IPS-15b (cell line): Measurements from ENCODE around the gene MYL6.
A peak's percentile ranks its signal among the peaks of the same experiment; 100 is the strongest.
"Not testable (repeated sequence)": the region's sequence is repeated elsewhere in the genome, so short reads cannot be mapped to it uniquely, and the experiment has no call there.

Experiments
- H3K27me3 ChIP-seq: one replicate; pipeline ENCODE4 v1.6.1; 2013; ENCODE audit warnings: low read length; ENCODE audit not compliant: control insufficient read depth, insufficient read depth
- H3K36me3 ChIP-seq: one replicate; pipeline ENCODE4 v1.6.1; 2013; ENCODE audit warnings: low read length; ENCODE audit not compliant: control insufficient read depth, insufficient read depth
- H3K4me1 ChIP-seq: one replicate; pipeline ENCODE4 v1.6.1; 2013; ENCODE audit warnings: mild to moderate bottlenecking, low read length; ENCODE audit not compliant: control insufficient read depth, insufficient read depth
- H3K4me3 ChIP-seq: one replicate; pipeline ENCODE4 v1.5.1; 2013; ENCODE audit warnings: low read depth, low read length
- H3K9ac ChIP-seq: one replicate; pipeline ENCODE4 v1.6.1; 2013; ENCODE audit warnings: low read depth, mild to moderate bottlenecking, low read length
- H3K9me3 ChIP-seq: one replicate; pipeline ENCODE4 v1.6.1; 2013; ENCODE audit warnings: mild to moderate bottlenecking, low read length; ENCODE audit not compliant: control insufficient read depth, insufficient read depth

The MYL6 gene

DNA sequence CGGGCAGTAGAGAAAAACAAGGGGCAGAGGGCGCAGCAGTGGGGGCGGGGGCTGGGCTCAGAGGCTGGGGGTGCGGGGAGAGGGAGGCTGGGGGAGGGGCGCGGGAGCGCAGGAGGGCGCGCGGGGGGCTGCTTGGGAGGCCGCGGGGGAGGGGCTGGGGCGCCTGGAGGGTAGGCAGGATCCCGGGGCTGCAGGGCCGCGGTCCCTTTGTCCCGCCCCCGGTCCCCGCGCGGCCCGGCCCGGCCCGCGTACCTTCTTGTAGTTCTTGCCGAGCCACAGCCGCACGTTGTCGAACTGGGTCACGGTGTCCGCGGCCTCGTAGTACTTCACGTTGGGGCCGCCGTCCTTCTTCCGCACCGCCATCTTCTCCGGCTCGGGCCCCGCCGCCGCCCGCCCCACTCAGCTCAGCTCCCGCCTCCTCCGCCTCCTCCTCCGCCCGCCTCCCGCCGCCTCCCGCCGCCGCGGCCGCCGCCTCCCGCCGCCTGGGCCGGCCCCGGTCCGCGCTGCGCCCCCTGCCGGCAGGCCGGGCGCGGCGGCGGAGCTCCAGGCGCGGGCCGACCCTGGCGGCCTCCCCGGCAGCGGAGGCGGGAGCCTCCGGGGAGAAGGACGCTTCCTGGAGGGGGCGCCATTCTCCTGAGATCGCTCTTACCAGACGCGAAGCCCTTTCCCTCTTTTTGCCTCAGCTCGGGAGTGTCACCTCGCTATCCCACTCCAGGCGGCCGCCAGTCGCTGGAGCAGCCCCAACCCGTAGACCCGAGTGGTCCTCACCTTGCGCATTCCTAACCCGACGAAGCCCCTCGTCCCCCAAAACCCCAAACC is 31.1 kb downstream of the MYL6 start, which contains the start of gene SMARCC2:
Gene SMARCC2 (minus strand): TSS at position 385 of the 819 bp plus-strand sequence. CDS start 22 bp downstream, at position 363.
- Histone ChIP-seq H3K9me3 (no peaks in the 10 kb centered on the region), H3K27me3 (no peaks in the 10 kb centered on the region), H3K4me3 (peak within 1 kb of the TSS; percentile 94), H3K9ac (peak within 1 kb of the TSS; percentile 93), H3K36me3 (peaks cover 16% of the 10 kb centered on the region), H3K4me1 (peaks cover 8% of the 10 kb centered on the region)

DNA sequence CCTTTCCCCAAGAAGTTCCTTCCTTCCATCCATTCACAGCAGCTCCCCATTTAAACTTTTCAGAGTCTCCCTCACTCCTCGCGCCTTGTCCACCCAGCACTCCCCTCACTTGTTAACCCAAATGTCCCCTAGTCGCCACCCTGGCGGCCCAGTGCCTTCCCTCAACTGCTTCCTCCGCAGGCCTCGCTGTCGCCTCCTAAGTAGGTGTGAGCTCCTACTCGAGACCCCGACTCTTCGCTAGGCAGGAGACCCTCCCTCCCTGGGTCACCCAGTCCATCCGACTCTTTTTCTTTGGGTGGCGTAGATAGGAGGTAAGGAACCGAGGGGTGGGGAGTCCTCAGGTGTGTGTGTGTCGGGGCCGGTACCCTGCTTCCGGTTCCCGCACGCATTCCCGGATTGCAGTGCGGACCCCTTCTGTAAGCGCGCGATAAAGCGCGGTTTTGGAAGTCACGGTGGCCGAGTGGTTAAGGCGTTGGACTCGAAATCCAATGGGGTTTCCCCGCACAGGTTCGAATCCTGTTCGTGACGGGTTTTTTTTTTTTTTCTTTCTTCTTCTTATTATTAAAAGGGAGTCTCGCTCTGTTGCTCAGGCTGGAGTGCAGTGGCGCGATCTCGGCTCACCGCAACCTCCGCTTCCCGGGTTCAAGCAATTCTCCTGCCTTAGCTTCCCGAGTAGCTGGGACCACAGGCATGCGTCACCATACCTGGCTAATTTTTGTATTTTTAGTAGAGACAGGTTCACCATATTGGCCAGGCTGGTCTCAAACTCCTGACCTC is 31.9 kb downstream of the MYL6 start:
- Histone ChIP-seq H3K27me3 (no peaks in the 10 kb centered on the region), H3K36me3 (peaks cover 9% of the 10 kb centered on the region), H3K9me3 (no peaks in the 10 kb centered on the region), H3K9ac (peak overlapping the region; percentile 93), H3K4me3 (peak overlapping the region; percentile 94), H3K4me1 (peaks cover 8% of the 10 kb centered on the region)

DNA sequence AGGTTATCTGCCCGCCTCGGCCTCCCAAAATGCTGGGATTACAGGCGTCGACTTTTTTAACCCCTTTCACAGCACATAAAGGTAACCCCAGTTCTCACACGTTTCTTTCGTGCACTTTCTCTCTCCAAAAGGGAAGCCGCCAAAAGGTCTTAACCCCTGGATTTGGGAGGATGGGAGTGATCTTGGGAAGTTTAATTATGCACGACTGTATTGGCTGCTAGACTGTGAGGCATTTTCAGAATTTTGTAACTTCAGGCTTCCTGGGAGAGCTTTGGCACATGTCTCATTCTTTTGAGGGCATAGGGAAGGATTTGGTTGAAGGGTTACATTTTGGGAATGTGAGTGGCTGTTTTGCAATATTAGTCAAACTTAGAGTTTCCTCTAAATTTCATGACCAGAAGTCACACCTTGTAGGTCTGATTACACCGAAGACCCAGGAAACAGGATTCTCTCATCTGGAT is 32.6 kb downstream of the MYL6 start:
- no peaks in the 10 kb centered on the region for H3K27me3 ChIP-seq
- H3K4me3 ChIP-seq = peak overlapping the region; percentile 94
- H3K9me3 ChIP-seq = no peaks in the 10 kb centered on the region
- H3K4me1 ChIP-seq = peaks cover 8% of the 10 kb centered on the region
- peaks cover 5% of the 10 kb centered on the region for H3K36me3 ChIP-seq
- H3K9ac ChIP-seq = peak overlapping the region; percentile 68

DNA sequence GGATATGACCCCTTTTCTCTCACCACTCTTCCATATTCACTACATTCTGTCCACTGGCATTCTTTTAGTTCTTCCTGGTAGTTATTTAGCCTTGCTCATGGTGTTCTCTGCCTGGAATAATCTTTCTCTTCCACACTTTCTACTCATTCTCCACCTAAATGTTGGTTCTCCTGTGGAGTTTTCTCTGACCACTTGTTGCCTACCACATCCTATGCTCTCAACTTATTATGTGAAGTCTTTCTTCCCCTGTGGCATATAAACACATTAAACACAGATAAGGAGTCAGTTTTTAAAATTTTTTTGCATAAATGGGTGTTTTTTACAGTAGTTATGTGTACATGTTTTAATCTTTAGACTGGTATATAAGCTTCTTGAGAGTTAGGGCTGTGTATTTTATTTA is 34.4 kb downstream of the MYL6 start:
- H3K4me3 ChIP-seq = no peak overlapping the region
- no peak overlapping the region for H3K9ac ChIP-seq
- peaks cover 8% of the 10 kb centered on the region for H3K4me1 ChIP-seq
- no peaks in the 10 kb centered on the region for H3K27me3 ChIP-seq
- no peaks in the 10 kb centered on the region for H3K36me3 ChIP-seq
- H3K9me3 ChIP-seq = no peaks in the 10 kb centered on the region

DNA sequence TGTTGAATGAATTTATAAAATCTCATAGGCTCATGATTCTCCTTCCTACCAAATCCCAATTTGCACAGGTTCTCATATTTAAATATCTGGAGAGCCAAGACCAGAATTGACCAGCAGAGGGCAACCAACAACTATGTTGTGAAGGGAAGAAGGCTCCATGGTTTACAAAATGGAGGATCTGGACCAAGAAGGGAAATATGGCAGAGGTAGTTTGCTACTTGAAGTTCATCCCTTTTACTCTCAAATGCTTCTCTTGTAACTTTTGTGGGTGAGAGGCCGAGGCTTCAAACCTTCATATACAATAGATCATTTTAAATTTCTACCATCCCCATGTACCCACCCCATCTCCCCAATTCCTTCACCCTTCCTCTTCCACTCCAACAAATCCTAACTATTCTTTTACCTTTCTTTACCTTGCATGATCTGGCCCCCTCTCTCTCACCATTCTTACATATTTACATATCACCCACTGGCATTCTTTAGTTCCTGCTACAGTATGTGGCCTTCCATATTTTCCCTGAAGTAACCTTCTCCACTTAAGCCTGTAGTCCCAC is 34.9 kb downstream of the MYL6 start:
- peaks cover 4% of the 10 kb centered on the region for H3K4me1 ChIP-seq
- no peak overlapping the region for H3K9ac ChIP-seq
- H3K27me3 ChIP-seq = no peaks in the 10 kb centered on the region
- no peaks in the 10 kb centered on the region for H3K9me3 ChIP-seq
- no peaks in the 10 kb centered on the region for H3K36me3 ChIP-seq
- H3K4me3 ChIP-seq = no peak overlapping the region

DNA sequence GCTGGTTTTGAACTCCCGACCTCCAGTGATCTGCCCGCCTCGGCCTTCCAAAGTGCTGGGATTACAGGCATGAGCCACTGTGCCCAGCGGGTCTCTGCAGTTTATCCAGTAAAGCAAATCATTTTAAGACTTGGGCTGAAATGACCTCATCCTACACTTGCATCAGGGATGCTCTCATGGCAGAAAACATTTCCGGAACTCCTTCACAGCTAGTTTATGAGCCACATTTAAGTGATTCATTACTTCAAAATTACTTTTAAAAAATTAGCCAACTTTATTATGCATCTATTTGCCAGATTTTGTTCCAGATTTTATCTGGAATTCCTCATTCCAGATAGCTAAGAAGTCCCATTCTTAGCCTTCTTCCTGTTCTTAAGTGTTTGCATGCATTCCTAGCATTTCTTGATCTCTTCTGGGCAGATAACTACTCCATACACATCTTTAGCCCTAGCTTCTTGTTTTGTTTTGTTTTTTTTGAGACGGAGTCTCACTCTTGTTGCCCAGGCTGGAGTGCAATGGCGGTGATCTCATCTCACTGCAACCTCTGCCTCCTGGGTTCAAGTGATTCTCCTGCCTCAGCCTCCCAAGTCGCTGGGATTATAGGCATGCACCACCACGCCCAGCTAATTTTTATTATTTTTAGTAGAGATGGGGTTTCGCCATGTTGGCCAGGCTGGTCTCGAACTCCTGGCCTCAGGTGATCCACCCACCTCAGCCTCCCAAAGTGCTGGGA is 38.8 kb downstream of the MYL6 start:
- not testable (repeated sequence) for H3K9ac ChIP-seq, H3K4me1 ChIP-seq, H3K4me3 ChIP-seq, H3K27me3 ChIP-seq, H3K36me3 ChIP-seq, H3K9me3 ChIP-seq

DNA sequence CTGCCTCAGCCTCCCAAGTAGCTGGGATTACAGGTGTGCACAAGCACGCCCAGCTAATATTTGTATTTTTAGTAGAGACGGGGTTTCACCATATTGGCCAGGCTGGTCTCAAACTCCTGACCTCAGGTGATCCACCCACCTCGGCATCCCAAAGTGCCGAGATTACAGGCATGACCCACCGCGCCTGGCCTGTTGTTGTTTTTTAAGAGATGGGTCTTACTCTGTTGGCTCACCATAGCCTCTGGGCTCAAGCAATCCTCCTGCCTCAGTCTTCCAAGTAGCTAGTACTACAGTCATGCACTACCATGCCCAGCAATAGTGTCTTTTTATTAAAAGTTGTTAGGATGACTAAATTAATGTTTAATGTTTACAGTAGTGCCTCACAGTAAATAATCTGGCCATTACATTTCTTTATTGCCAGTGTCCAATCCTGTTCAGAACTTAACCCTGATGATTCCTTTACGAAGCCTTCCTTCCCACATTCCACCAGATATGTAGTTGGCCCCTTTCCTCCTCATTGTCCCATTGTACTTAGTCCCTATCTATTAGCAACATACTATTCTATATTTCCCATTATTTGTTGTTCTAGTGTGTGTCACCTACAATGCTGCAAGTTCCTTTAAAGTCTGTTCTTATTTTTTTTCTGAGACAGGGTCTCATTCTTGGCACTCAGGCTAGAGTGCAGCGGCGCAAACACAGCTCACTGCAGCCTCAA is 39.9 kb downstream of the MYL6 start:
- no peaks in the 10 kb centered on the region for H3K9me3 ChIP-seq
- H3K4me1 ChIP-seq = no peaks in the 10 kb centered on the region
- no peak overlapping the region for H3K9ac ChIP-seq
- H3K36me3 ChIP-seq = no peaks in the 10 kb centered on the region
- no peaks in the 10 kb centered on the region for H3K27me3 ChIP-seq
- no peak overlapping the region for H3K4me3 ChIP-seq

DNA sequence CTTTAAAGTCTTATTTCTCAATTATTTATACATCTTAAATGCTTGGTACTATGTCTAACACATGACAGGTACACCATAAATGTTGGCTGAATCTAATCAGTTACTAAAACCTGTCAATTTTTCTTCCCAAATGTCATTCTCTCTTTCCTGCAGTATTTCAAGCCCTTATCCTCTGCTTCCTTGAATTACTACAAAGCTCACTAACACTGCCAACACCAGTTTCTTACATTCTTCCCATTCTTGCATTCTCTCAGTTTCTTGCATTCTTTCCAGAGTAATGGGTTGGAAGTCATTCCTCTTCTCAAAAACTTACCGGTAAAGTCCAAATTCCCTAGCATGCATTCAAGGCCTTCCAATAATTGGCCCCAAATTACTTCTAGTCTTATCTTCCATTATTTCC is 40.7 kb downstream of the MYL6 start:
- no peaks in the 10 kb centered on the region for H3K9me3 ChIP-seq
- no peaks in the 10 kb centered on the region for H3K36me3 ChIP-seq
- H3K4me1 ChIP-seq = no peaks in the 10 kb centered on the region
- H3K4me3 ChIP-seq = no peak overlapping the region
- H3K27me3 ChIP-seq = no peaks in the 10 kb centered on the region
- H3K9ac ChIP-seq = no peak overlapping the region

DNA sequence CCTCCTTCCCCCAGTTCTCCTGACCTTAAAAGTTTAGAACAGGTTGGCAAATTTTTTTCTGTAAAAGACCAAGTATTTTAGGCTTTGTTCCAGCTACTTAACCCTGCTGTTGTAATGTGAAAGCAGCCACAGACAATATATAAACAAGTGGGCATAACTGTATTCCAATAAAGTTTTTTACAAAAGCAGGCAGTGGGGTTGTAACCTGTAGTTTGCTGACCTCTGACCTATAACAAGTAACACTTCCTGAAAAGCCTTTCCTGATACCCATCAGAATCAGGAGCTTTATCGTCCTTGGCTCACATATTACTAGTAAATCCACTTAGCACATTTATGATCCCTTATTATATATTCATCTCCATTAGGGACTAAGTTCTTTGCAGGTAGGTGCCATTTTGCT is 44.2 kb downstream of the MYL6 start:
- H3K9ac ChIP-seq = no peak overlapping the region
- H3K4me3 ChIP-seq = no peak overlapping the region
- no peaks in the 10 kb centered on the region for H3K27me3 ChIP-seq
- H3K36me3 ChIP-seq = peaks cover 14% of the 10 kb centered on the region
- H3K9me3 ChIP-seq = no peaks in the 10 kb centered on the region
- H3K4me1 ChIP-seq = no peaks in the 10 kb centered on the region

DNA sequence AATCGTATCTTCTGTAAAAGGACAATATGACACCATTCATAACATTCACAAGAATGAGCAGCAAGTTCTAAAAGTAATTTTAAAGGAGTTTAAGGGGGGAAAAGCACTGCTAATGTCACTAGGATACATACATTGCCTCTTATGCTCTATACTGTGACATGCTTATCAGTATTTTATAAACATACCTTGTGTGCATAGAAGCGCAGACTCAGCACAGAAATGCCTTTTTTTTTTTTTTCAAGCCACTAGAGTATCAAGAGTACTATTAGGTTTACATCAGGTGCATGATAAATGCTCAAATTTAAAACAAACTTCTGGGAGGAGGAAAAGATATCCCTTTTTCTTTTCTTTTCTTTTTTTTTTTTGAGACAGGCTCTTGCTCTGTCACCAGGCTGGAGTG is 44.7 kb downstream of the MYL6 start:
- Histone ChIP-seq H3K36me3 (peaks cover 19% of the 10 kb centered on the region), H3K9me3 (no peaks in the 10 kb centered on the region), H3K4me3 (no peak overlapping the region), H3K9ac (no peak overlapping the region), H3K27me3 (no peaks in the 10 kb centered on the region), H3K4me1 (no peaks in the 10 kb centered on the region)

DNA sequence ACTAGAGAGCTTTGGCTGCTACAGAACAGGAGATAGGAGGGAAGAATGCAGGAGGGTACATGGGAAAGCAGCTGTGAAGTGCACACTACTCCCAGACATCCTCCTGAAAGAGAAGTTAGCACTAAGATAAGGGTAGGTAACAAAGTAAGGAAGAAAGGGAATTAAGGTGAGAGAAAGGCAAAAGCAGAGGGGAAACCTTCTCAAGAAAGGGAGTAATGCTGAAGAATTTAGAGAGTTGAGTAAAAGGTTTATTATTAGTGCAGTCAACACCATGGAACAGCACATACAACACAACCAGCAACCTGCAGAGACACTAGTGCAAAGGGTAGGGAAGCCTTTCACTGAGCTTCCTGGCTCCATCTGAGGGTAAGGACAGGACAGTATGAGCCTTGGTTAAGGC is 46.1 kb downstream of the MYL6 start:
- H3K9ac ChIP-seq = no peak overlapping the region
- H3K4me3 ChIP-seq = no peak overlapping the region
- H3K36me3 ChIP-seq = peaks cover 23% of the 10 kb centered on the region
- H3K27me3 ChIP-seq = no peaks in the 10 kb centered on the region
- no peaks in the 10 kb centered on the region for H3K4me1 ChIP-seq
- H3K9me3 ChIP-seq = no peaks in the 10 kb centered on the region
